ENCODE results near the gene KRT2. TPM values are rescaled to one million over a fixed set of nuclear protein-coding genes. Genes with fewer than 3 reads are reported as not detected.

Gene KRT2
- polyA plus RNA-seq, 2 of the 4 experiments (the other 2 are of a cell fraction): 0.09 TPM; not detected in 1

GRCh38 chr12:52627395-52628110, 24.5 kb downstream of the KRT2 start (continued):
- no peak for TF ChIP-seq HEYL (CRISPR knock-in tag; IDR thresholded peaks at IDR 0.05)

GRCh38 chr12:52622349-52622748, 29.7 kb downstream of the KRT2 start:
- no peak for FAIRE-seq

GRCh38 chr12:52618866-52619265, 33.1 kb downstream of the KRT2 start:
- Histone ChIP-seq H3K4me1 (no peaks in the 10 kb centered on the region), H3K9me3 (no peaks in the 10 kb centered on the region), H3K27ac (no peak overlapping the region), H3K4me3 (no peak overlapping the region), H3K4me2 (no peak overlapping the region)
- no peak for DNase-seq (ENCODE audit: low read depth in 1 of 2, low spot score in 1 of 2)
- FAIRE-seq: no peak
- WGBS (ENCODE audit: missing lambda C conversion rate): 67% methylated on average over 2 of the region's 2 CpGs
- POLR2A ChIA-PET: no interaction called here
- ATAC-seq: no peak
- CTCF ChIA-PET: interaction anchor here (2.5 kb wide), 1 partner anchor 252 kb away, joined by 6 read pairs; no protein-coding TSS in a partner anchor
- TF ChIP-seq ZFP36 (IDR thresholded peaks at IDR 0.05; ENCODE audit: borderline replicate concordance, partially characterized antibody) (no peak), FOSL2 (IDR thresholded peaks at IDR 0.05) (no peak), FOSL2 (CRISPR knock-in tag; IDR thresholded peaks at IDR 0.05) (no peak), POLR2A (IDR thresholded peaks at IDR 0.05; ENCODE audit: low read length) (no peak), KDM5A (IDR thresholded peaks at IDR 0.05) (no peak), NPAS2 (CRISPR knock-in tag; IDR thresholded peaks at IDR 0.05; ENCODE audit: borderline replicate concordance) (no peak), CTCF (IDR thresholded peaks at IDR 0.05) (no peak), EHMT2 (IDR thresholded peaks at IDR 0.05; ENCODE audit: low read depth) (no peak), MYC (IDR thresholded peaks at IDR 0.05; ENCODE audit: borderline replicate concordance, low read length) (no peak), RARB (CRISPR knock-in tag; IDR thresholded peaks at IDR 0.05) (no peak), HOXA7 (CRISPR knock-in tag; IDR thresholded peaks at IDR 0.05) (no peak), EHF (CRISPR knock-in tag; IDR thresholded peaks at IDR 0.05) (no peak), MAX (IDR thresholded peaks at IDR 0.05) (no peak), ZSCAN20 (CRISPR knock-in tag; IDR thresholded peaks at IDR 0.05) (no peak)

More at GRCh38 chr12:52622349-52622748, 29.7 kb downstream of the KRT2 start:
- DNase-seq (ENCODE audit: low read depth in 1 of 2, low spot score in 1 of 2) (no peak), ATAC-seq (no peak)
- ChIA-PET POLR2A (no interaction called here), CTCF (interaction anchor here (0.9 kb wide), 1 partner anchor 248 kb away, joined by 3 read pairs; no protein-coding TSS in a partner anchor)
- Histone ChIP-seq H3K4me3 (no peak overlapping the region), H3K9me3 (no peaks in the 10 kb centered on the region), H3K27ac (no peak overlapping the region), H3K4me1 (peaks cover 6% of the 10 kb centered on the region; the same call in 1 of the 3 replicates), H3K4me2 (no peak overlapping the region)
- 48% methylated on average over 5 of the region's 5 CpGs for WGBS (ENCODE audit: missing lambda C conversion rate)
- TF ChIP-seq JUN (IDR thresholded peaks at IDR 0.05): no peak
- TF ChIP-seq CBX8 (IDR thresholded peaks at IDR 0.05): no peak
- no peak for TF ChIP-seq E2F6 (IDR thresholded peaks at IDR 0.05; ENCODE audit: borderline replicate concordance, low read depth)
- TF ChIP-seq EP300 (IDR thresholded peaks at IDR 0.05): no peak
- TF ChIP-seq HOXB5 (CRISPR knock-in tag; IDR thresholded peaks at IDR 0.05): no peak
- TF ChIP-seq NR3C1 (IDR thresholded peaks at IDR 0.05): no peak
- no peak for TF ChIP-seq SREBF2 (IDR thresholded peaks at IDR 0.05)
- no peak for TF ChIP-seq HOXA7 (CRISPR knock-in tag; IDR thresholded peaks at IDR 0.05)
- no peak for TF ChIP-seq BHLHE40 (IDR thresholded peaks at IDR 0.05; ENCODE audit: low read depth, low read length)
- TF ChIP-seq RAD21 (conservative IDR thresholded peaks at IDR 0.05 in 1 of 2, IDR thresholded peaks at IDR 0.05 in 1 of 2): no peak
- TF ChIP-seq CTCF (IDR thresholded peaks at IDR 0.05): no peak
- no peak for TF ChIP-seq PHF8 (IDR thresholded peaks at IDR 0.05; ENCODE audit: borderline replicate concordance, low read depth)
- no peak for TF ChIP-seq TFCP2L1 (CRISPR knock-in tag; IDR thresholded peaks at IDR 0.05)
- no peak for TF ChIP-seq TP53 (CRISPR knock-in tag; IDR thresholded peaks at IDR 0.05)
- no peak for TF ChIP-seq NFE2L2 (conservative IDR thresholded peaks at IDR 0.05; ENCODE audit: low read length)
- TF ChIP-seq GATA3 (IDR thresholded peaks at IDR 0.05; ENCODE audit: borderline replicate concordance): no peak
- no peak for TF ChIP-seq HMGXB4 (CRISPR knock-in tag; IDR thresholded peaks at IDR 0.05; ENCODE audit: borderline replicate concordance)
- TF ChIP-seq FOSL2 (IDR thresholded peaks at IDR 0.05): no peak
- TF ChIP-seq FOSL2 (CRISPR knock-in tag; IDR thresholded peaks at IDR 0.05): no peak
